Measurements from ENCODE around the gene QKI. TPM values are rescaled to one million over a fixed set of nuclear protein-coding genes. Genes with fewer than 3 reads are reported as not detected.

QKI gene
- total RNA-seq, 3 donors from 2014 or later = 158 to 304 (median 172) TPM

DNA sequence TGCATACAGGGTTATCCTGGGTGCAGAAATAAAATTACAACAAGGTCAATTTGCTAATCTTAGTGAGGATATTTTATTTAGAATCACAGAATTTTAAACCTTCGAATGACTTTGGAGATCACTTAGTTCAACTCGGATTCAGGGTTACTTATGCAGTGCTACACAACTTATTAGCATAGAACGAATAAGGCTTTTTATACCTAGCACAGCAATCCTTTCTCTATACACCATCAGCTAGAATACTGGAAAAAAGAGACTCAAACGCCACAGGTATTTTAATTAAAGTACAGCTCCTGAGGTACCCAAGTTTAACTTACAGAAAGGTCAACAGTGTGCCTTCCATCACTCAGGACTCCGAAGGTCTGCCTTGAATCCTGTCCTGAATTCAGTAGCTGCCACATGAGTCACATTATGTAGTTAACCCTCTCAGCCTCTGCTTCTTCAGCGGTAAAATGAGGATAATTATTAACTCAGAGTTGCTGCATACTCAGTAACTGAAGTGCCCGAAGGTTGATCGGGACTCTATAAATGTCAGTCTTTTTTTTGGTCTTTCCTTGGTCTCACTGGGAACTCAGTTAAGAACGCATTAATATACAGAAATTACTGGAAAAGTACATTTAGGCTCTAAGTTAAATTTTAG lies 6.0 kb upstream of the QKI start:
- Histone ChIP-seq H3K36me3 (no peaks in the 10 kb centered on the region), H3K4me1 (peaks cover 0 to 3% of the 10 kb centered on the region in 2 donors), H3K4me3 (no peak overlapping the region), H3K27ac (no peak overlapping the region), H3K9me3 (no peaks in the 10 kb centered on the region), H3K27me3 (no peaks in the 10 kb centered on the region)
- DNase-seq (ENCODE audit: low spot score in 2 of 2) = no peak
- TF ChIP-seq, protein P1, sequence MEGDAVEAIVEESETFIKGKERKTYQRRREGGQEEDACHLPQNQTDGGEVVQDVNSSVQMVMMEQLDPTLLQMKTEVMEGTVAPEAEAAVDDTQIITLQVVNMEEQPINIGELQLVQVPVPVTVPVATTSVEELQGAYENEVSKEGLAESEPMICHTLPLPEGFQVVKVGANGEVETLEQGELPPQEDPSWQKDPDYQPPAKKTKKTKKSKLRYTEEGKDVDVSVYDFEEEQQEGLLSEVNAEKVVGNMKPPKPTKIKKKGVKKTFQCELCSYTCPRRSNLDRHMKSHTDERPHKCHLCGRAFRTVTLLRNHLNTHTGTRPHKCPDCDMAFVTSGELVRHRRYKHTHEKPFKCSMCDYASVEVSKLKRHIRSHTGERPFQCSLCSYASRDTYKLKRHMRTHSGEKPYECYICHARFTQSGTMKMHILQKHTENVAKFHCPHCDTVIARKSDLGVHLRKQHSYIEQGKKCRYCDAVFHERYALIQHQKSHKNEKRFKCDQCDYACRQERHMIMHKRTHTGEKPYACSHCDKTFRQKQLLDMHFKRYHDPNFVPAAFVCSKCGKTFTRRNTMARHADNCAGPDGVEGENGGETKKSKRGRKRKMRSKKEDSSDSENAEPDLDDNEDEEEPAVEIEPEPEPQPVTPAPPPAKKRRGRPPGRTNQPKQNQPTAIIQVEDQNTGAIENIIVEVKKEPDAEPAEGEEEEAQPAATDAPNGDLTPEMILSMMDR (IDR thresholded peaks at IDR 0.05) = no peak
- TF ChIP-seq POLR2AphosphoS5 (IDR thresholded peaks at IDR 0.05) (no peak), POLR2A (IDR thresholded peaks at IDR 0.05) (no peak)
- intact Hi-C loops (cut with DNase I; ENCODE audit: low total_unique reads) = no loop called here

DNA sequence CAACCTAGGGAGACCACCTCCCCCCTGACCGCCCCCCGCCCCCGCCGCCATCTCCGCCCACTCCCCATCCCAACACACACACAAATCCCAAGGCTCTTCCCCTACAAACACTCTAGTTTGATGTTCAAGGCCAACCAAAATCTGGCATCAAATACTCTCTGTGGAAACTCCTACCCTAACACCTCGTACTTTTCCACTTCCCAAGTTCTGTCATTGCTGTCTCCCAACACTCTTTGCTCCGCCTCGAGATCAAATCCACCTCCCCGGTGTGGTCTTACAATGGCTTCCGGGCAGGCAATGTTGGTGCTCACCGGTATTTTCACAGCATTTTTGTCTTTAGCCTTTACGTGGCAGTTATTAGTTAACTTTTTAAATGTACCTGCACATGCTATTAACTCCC lies 4.8 kb upstream of the QKI start:
- no peak for DNase-seq (ENCODE audit: low spot score in 2 of 2)
- Histone ChIP-seq H3K4me3 (no peak overlapping the region), H3K4me1 (peaks cover 0 to 3% of the 10 kb centered on the region in 2 donors), H3K9me3 (no peaks in the 10 kb centered on the region), H3K27ac (no peak overlapping the region), H3K36me3 (no peaks in the 10 kb centered on the region), H3K27me3 (no peaks in the 10 kb centered on the region)
- intact Hi-C loops (cut with DNase I; ENCODE audit: low total_unique reads) = loop anchor here (10.0 kb wide), 1 partner anchor 225 kb away; no protein-coding TSS in a partner anchor
- TF ChIP-seq POLR2A (IDR thresholded peaks at IDR 0.05) = no peak
- TF ChIP-seq POLR2AphosphoS5 (IDR thresholded peaks at IDR 0.05) = no peak

DNA sequence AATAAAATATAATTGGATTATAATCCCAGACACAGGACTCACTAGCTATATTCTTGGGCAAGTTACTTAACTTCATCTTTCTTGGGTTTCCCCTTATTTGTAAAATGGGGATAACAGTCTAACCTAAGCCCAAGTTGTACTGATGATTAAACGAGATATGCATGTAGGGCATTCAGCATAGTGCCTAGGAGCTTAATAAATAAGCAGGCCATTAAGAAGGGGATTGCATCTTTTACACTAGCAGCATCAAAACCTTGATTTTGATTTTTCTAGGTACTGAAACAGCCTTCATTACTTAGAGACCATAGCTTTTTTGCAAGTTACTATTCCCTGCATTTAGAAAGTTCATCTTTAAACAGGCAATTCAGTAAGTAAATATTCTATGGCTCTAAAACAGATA lies 2.2 kb upstream of the QKI start:
- Histone ChIP-seq H3K27me3 (no peaks in the 10 kb centered on the region), H3K4me1 (no peaks in the 10 kb centered on the region), H3K4me3 (peak overlapping the region; percentile 95 to 99 (median 97)), H3K27ac (peak overlapping the region; percentile 99 to 100), H3K36me3 (no peaks in the 10 kb centered on the region), H3K9me3 (no peaks in the 10 kb centered on the region)
- TF ChIP-seq POLR2A (IDR thresholded peaks at IDR 0.05) (no peak), POLR2AphosphoS5 (IDR thresholded peaks at IDR 0.05) (no peak)
- TF ChIP-seq, protein P1 (IDR thresholded peaks at IDR 0.05) = no peak
- DNase-seq (ENCODE audit: low spot score in 2 of 2) = no peak
- intact Hi-C loops (cut with DNase I; ENCODE audit: low total_unique reads) = loop anchor here (10.0 kb wide), 1 partner anchor 228 kb away; no protein-coding TSS in a partner anchor

DNA sequence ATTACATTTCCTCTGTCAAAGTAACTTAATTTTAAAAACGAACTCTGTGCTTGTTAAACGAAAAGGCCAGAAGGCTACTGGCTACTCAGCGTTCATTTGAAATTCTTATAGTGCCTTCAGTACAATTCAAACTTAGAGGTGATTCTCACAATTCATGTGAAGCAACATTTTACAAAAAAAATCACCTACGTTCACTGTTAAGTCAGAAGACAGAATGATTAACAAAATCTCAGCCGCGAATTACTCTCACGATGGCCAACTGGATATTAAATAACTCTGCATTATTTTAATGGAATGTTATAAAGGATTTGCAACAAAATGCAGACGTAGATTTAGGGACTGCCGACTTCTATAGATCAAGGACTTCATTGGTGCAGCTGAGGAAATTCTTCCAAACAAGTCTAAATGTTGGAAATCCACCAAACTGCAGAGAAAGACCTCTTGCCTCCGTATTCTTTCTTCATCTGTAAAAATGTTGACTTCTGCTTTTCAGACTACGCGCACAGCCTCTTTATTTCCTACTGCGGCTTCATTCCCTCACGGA lies 1.6 kb upstream of the QKI start:
- TF ChIP-seq POLR2A (IDR thresholded peaks at IDR 0.05) = peak; percentile 6
- TF ChIP-seq, protein P1 (IDR thresholded peaks at IDR 0.05) = no peak
- no peaks in the 10 kb centered on the region for H3K27me3 ChIP-seq
- no peak for DNase-seq (ENCODE audit: low spot score in 2 of 2)
- H3K9me3 ChIP-seq = no peaks in the 10 kb centered on the region
- intact Hi-C loops (cut with DNase I; ENCODE audit: low total_unique reads) = loop anchor here (10.0 kb wide), 1 partner anchor 228 kb away; no protein-coding TSS in a partner anchor
- no peaks in the 10 kb centered on the region for H3K36me3 ChIP-seq
- peak overlapping the region; percentile 95 to 99 (median 97) for H3K4me3 ChIP-seq
- peak overlapping the region; percentile 99 to 100 for H3K27ac ChIP-seq
- no peaks in the 10 kb centered on the region for H3K4me1 ChIP-seq

DNA sequence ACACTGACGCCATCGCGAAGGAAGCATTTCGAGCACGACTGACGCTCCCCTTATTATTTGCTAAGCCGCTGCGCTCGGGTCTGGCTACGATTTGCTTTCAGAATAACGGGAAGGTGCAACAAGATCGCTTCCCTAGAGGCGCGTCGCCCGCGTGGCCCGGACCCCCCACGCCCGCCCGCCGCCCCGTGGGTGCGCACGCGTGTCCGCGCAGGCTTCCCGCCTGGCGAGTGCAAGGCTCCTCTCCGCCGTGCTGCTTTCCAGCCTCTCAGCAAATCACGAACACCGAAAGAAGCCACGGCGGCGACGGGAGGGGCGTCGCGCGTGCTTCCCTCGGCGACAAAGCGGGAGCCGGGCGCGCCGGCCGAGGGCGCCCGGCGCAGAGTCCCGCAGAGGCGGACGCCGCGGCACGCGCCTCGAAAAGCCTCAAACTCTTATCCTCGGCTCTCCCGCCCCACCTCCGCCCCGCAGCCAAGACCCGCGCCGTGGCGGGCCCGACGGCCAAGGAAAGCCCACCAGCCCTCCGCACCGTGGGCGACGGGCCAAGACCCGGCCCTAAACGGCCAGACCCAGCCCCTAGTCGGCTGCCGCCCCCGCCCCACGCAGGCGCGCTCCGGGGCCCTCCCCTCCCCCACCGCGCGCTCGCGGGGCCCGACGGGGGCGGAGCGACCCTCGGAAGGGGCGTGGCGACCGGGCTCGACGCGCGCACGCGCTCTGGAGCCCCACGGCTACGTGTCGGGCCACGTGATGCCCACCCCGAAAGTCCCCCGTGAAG lies 987 bp upstream of the QKI start:
- Histone ChIP-seq H3K4me1 (no peaks in the 10 kb centered on the region), H3K9me3 (no peaks in the 10 kb centered on the region), H3K36me3 (no peaks in the 10 kb centered on the region), H3K27me3 (no peaks in the 10 kb centered on the region), H3K27ac (peak overlapping the region; percentile 99 to 100), H3K4me3 (peak overlapping the region; percentile 95 to 99 (median 97))
- TF ChIP-seq, protein P1 (IDR thresholded peaks at IDR 0.05) = no peak
- TF ChIP-seq POLR2AphosphoS5 (IDR thresholded peaks at IDR 0.05) = peak; percentile 58 to 86 (median 80)
- TF ChIP-seq POLR2A (IDR thresholded peaks at IDR 0.05) = peak; percentile 28
- DNase-seq (ENCODE audit: low spot score in 2 of 2) = peak; percentile 81 to 82
- intact Hi-C loops (cut with DNase I; ENCODE audit: low total_unique reads) = loop anchor here (10.0 kb wide), 1 partner anchor 229 kb away; no protein-coding TSS in a partner anchor

Data from breast epithelium (tissue), 4 donors.